GM12878 (cell line): Measurements from ENCODE around the gene SIDT1. TPM values are rescaled to one million over a fixed set of nuclear protein-coding genes. Genes with fewer than 3 reads are reported as not detected.

Experiments
- ATAC-seq: fragments of 200-7000 bp; cut with Tn5 transposase; 3 replicates; pipeline ENCODE4 v1.9.1; 2020; ENCODE audit warnings: mild to moderate bottlenecking, moderate library complexity
- BruUV-seq: library from RNA; stranded (reverse); fragments of 400-500 nt; replicated peaks from 2 replicates; lab custom pipeline; 2021; lab: Mats Ljungman, UMichigan
- CTCF ChIA-PET: fragments of 300-600 bp; sonication (Branson Sonifier 250); formaldehyde crosslinking; extraction: SDS; loops from one replicate; lab custom pipeline; 2021; ENCODE audit warnings: inconsistent platforms; lab: Yijun Ruan, JAX
- POLR2A ChIA-PET: fragments of 350-600 bp; formaldehyde crosslinking; extraction: SDS; loops from one replicate; lab custom pipeline; 2021; ENCODE audit warnings: inconsistent platforms; lab: Charles Lee
- RAD21 ChIA-PET: fragments of 300-600 bp; sonication (Branson Sonifier 250); formaldehyde crosslinking; loops from one replicate; lab custom pipeline; 2023; ENCODE audit warnings: antibody characterized with exemption; ENCODE audit not compliant: unreplicated experiment; lab: Charles Lee
- SMC1A ChIA-PET: fragments of 300-600 bp; sonication (Branson Sonifier 250); formaldehyde crosslinking; loops from one replicate; lab custom pipeline; 2023; ENCODE audit not compliant: unreplicated experiment, uncharacterized antibody; lab: Charles Lee
- DNase-seq: peaks from one replicate; pipeline ENCODE4 v3.0.0-alpha.2; 2011; ENCODE audit warnings: low read depth, low spot score
- FAIRE-seq: peaks from 3 replicates; lab custom pipeline; 2011; peaks lifted over from hg19 to GRCh38; lab: Jason Lieb, UNC
- H2AFZ ChIP-seq: 2 replicates; pipeline ENCODE4 v1.6.0; 2011; ENCODE audit warnings: low read depth, low read length, control low read depth; ENCODE audit not compliant: control insufficient read depth
- H3K27ac ChIP-seq: 2 replicates; pipeline ENCODE4 v1.5.1; 2011; ENCODE audit warnings: control low read depth; ENCODE audit not compliant: control insufficient read depth, insufficient read depth
- H3K27me3 ChIP-seq, 2 experiments: replicated peaks in 1 of 2; 2 replicates each; pipeline versions ENCODE4 v1.6.0 to v1.6.1; 2011; ENCODE audit warnings: low read length in 1 of 2; ENCODE audit not compliant: control insufficient read depth in 2 of 2, insufficient read depth in 2 of 2
- H3K36me3 ChIP-seq, 2 experiments: 2 replicates each; pipeline ENCODE4 v1.5.1; 2011; ENCODE audit warnings: low read length in 1 of 2; ENCODE audit not compliant: control insufficient read depth in 2 of 2, insufficient read depth in 2 of 2
- H3K4me1 ChIP-seq: 2 replicates; pipeline ENCODE4 v1.6.1; 2011; ENCODE audit warnings: mild to moderate bottlenecking, low read length, moderate library complexity, mixed read lengths; ENCODE audit not compliant: control insufficient read depth, insufficient read depth
- H3K4me2 ChIP-seq: 2 replicates; pipeline ENCODE4 v1.6.0; 2011; ENCODE audit warnings: control low read depth; ENCODE audit not compliant: control insufficient read depth, insufficient read depth
- H3K4me3 ChIP-seq: fragments of 200-600 bp; sonication (generic); 2 replicates; pipeline ENCODE4 v1.5.1; 2016
- H3K79me2 ChIP-seq: 2 replicates; pipeline ENCODE4 v1.6.0; 2011; ENCODE audit warnings: low read length; ENCODE audit not compliant: control insufficient read depth, insufficient read depth
- H3K9ac ChIP-seq: 2 replicates; pipeline ENCODE4 v1.8.0; 2011; ENCODE audit warnings: low read length, control low read depth, mixed read lengths; ENCODE audit not compliant: control insufficient read depth, insufficient read depth
- H3K9me3 ChIP-seq: replicated peaks from 3 replicates; pipeline ENCODE4 v1.5.1; 2011; ENCODE audit warnings: mild to moderate bottlenecking, low read length; ENCODE audit not compliant: control insufficient read depth, insufficient read depth
- H4K20me1 ChIP-seq: 2 replicates; pipeline ENCODE4 v1.6.0; 2011; ENCODE audit not compliant: control insufficient read depth, insufficient read depth
- BCLAF1 ChIP-seq: fragments of 450-650 bp; IDR thresholded peaks from 2 replicates; pipeline ENCODE4 v1.6.1; 2017; ENCODE audit warnings: antibody characterized with exemption, mild to moderate bottlenecking, moderate library complexity
- HDAC6 ChIP-seq: fragments of 200-600 bp; sonication (generic); IDR thresholded peaks from one replicate; pipeline ENCODE4 v1.8.0; 2017; ENCODE audit warnings: antibody characterized with exemption; ENCODE audit not compliant: unreplicated experiment
- WGBS: methylation state at CpG from one replicate; pipeline ENCODE4 v1.1.6; 2016; ENCODE audit warnings: low lambda C conversion rate; ENCODE audit not compliant: insufficient replicate concordance, insufficient coverage; ENCODE audit errors: missing lambda C conversion rate; 5-methylcytosine and 5-hydroxymethylcytosine counted together
- in situ Hi-C: fragments of 300-500 bp; cut with MboI; formaldehyde crosslinking; loops from 9 replicates; pipeline ENCODE4 v1.14.3; 2018; ENCODE audit warnings: mixed read lengths
- intact Hi-C: fragments of 100-400 bp; cut with micrococcal nuclease; formaldehyde crosslinking; loops from one replicate; pipeline ENCODE4 v1.14.2; 2022; ENCODE audit not compliant: unreplicated experiment
- polyA plus RNA-seq, 11 experiments: library from polyadenylated mRNA; depleted of rRNA in 4 of 11; unstranded in 6 of 11; stranded (reverse) in 5 of 11; fragments of >200 nt; fragmentation: Nextera tagmentation in 4 of 11; fragmentation: Illumina TruSeq in 1 of 11; extraction: Ambion mirVana in 4 of 11; extraction: Trizol in 1 of 11; gene quantifications; 1 replicate in 1 of 11; 2 replicates in 10 of 11; pipeline versions ENCODE4 v1.2.1 to v1.2.3, GENCODE V29; 2011 to 2016; ENCODE audit warnings: inconsistent platforms in 2 of 11, missing spikeins in 2 of 11, low read depth in 1 of 11
- total RNA-seq, 4 experiments: library from RNA; depleted of rRNA in 3 of 4; stranded (reverse); fragments of >200 nt in 3 of 4; fragmentation: Illumina TruSeq in 1 of 4; extraction: Trizol in 1 of 4; gene quantifications; 2 replicates each; pipeline versions ENCODE4 v1.2.1 to v1.2.3, GENCODE V29; 2013 to 2021
- TF ChIP-seq, protein P1 (sequence below): IDR thresholded peaks from 2 replicates; pipeline ENCODE4 v1.6.1; 2011; ENCODE audit warnings: borderline replicate concordance, low read depth, mild to moderate bottlenecking, moderate library complexity, mixed read lengths, low read length; ENCODE audit not compliant: insufficient read depth; ENCODE audit errors: extremely low read length

The SIDT1 gene
- total and polyA plus RNA-seq, 10 of the 15 experiments (the other 5 are each of a cell fraction or from before 2014, with no cell fraction given): 3.0 to 45.0 (median 26.6) TPM

- H3K27me3 ChIP-seq: no peaks in the 10 kb centered on the region
- no peak overlapping the region for H3K9ac ChIP-seq
- in situ Hi-C loops (no loop called here), intact Hi-C loops (no loop called here)
- no peak overlapping the region for H3K27ac ChIP-seq
- H3K36me3 ChIP-seq: no peaks in the 10 kb centered on the region
- ChIA-PET RAD21 (no interaction called here), CTCF (no interaction called here), SMC1A (no interaction called here), POLR2A (no interaction called here)
- no TSS peak for BruUV-seq
- ATAC-seq (no peak), FAIRE-seq (no peak), DNase-seq (no peak)
- no peaks in the 10 kb centered on the region for H3K9me3 ChIP-seq
- no peak overlapping the region for H2AFZ ChIP-seq
- no peaks in the 10 kb centered on the region for H4K20me1 ChIP-seq
- H3K4me3 ChIP-seq: no peak overlapping the region
- H3K79me2 ChIP-seq: no peaks in the 10 kb centered on the region
- H3K4me2 ChIP-seq: no peak overlapping the region
- 88% methylated on average over 14 of the region's 14 CpGs for WGBS
- TF ChIP-seq, protein P1, sequence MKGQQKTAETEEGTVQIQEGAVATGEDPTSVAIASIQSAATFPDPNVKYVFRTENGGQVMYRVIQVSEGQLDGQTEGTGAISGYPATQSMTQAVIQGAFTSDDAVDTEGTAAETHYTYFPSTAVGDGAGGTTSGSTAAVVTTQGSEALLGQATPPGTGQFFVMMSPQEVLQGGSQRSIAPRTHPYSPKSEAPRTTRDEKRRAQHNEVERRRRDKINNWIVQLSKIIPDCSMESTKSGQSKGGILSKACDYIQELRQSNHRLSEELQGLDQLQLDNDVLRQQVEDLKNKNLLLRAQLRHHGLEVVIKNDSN: no peak
- TF ChIP-seq BCLAF1 (no peak), HDAC6 (no peak)
- no peaks in the 10 kb centered on the region for H3K4me1 ChIP-seq
These were observed 105.4 kb downstream of the SIDT1 start for GRCh38 chr3:113637756-113638155.
